Measurements from ENCODE around the gene RUNX3.

Gene RUNX3

GRCh38 chr1:24853649-24854048 lies 76.4 kb downstream of the RUNX3 start:
- Mint-ChIP-seq H3K4me1 (peaks cover 14% of the 10 kb centered on the region), H3K4me3 (no peak overlapping the region), H3K36me3 (no peaks in the 10 kb centered on the region), H3K27ac (no peak overlapping the region), H3K9me3 (no peaks in the 10 kb centered on the region), H3K27me3 (no peaks in the 10 kb centered on the region)

- Mint-ChIP-seq H3K36me3 (no peaks in the 10 kb centered on the region), H3K27ac (peak overlapping the region; percentile 10)
Measured at GRCh38 chr1:24850328-24850920, 79.7 kb downstream of the RUNX3 start.

GRCh38 chr1:24849672-24850295 lies 80.3 kb downstream of the RUNX3 start:
- no peaks in the 10 kb centered on the region for H3K27me3 Mint-ChIP-seq
- H3K36me3 Mint-ChIP-seq, result no peaks in the 10 kb centered on the region
- no peak overlapping the region for H3K27ac Mint-ChIP-seq
- peaks cover 19% of the 10 kb centered on the region for H3K4me1 Mint-ChIP-seq
- no peaks in the 10 kb centered on the region for H3K9me3 Mint-ChIP-seq
- H3K4me3 Mint-ChIP-seq, result peak overlapping the region; percentile 66

More at GRCh38 chr1:24850328-24850920, 79.7 kb downstream of the RUNX3 start:
- H3K9me3 Mint-ChIP-seq, result no peaks in the 10 kb centered on the region
- no peak overlapping the region for H3K4me3 Mint-ChIP-seq
- peaks cover 19% of the 10 kb centered on the region for H3K4me1 Mint-ChIP-seq
- H3K27me3 Mint-ChIP-seq, result no peaks in the 10 kb centered on the region
